K562 (cell line): ENCODE data around the gene PRCC. TPM values are rescaled to one million over a fixed set of nuclear protein-coding genes. Genes with fewer than 3 reads are reported as not detected.

Experiments used
- CBX1 ChIP-seq: sonication (generic); IDR thresholded peaks from 2 replicates; pipeline ENCODE4 v1.6.1; 2016; ENCODE audit warnings: antibody characterized with exemption, low read depth, mild to moderate bottlenecking
- CHD4 ChIP-seq: fragments of 200-600 bp; sonication (generic); IDR thresholded peaks from 3 replicates; pipeline ENCODE4 v1.6.1; 2012; ENCODE audit warnings: low read depth, mild to moderate bottlenecking, mixed read lengths, low read length, inconsistent platforms; ENCODE audit not compliant: insufficient read depth, insufficient replicate concordance, poor library complexity, severe bottlenecking
- CTBP1 ChIP-seq: fragments of 450-650 bp; IDR thresholded peaks from 2 replicates; pipeline ENCODE4 v1.6.1; 2016; ENCODE audit warnings: borderline replicate concordance
- DEAF1 ChIP-seq: fragments of 450-650 bp; formaldehyde crosslinking; IDR thresholded peaks from 2 replicates; pipeline ENCODE4 v1.4.0; 2020; ENCODE audit warnings: mild to moderate bottlenecking, moderate library complexity
- ESRRA ChIP-seq: fragments of 450-650 bp; IDR thresholded peaks from 2 replicates; pipeline ENCODE4 v1.6.1; 2014; ENCODE audit warnings: low read depth, mild to moderate bottlenecking, moderate library complexity, borderline replicate concordance
- FOS ChIP-seq: IDR thresholded peaks from 3 replicates; pipeline ENCODE4 v1.6.1; 2011; ENCODE audit not compliant: insufficient read length; ENCODE audit errors: extremely low read depth
- FOXK2 ChIP-seq, 2 experiments: fragments of 450-650 bp; IDR thresholded peaks in 1 of 2; conservative IDR thresholded peaks in 1 of 2; 2 replicates each; pipeline ENCODE4 v1.6.1; 2016; ENCODE audit warnings: low read depth in 2 of 2, mild to moderate bottlenecking in 1 of 2
- FOXP1 ChIP-seq: sonication (generic); formaldehyde crosslinking; IDR thresholded peaks from 2 replicates; pipeline ENCODE4 v1.8.0; 2022; ENCODE audit warnings: mild to moderate bottlenecking, missing genetic modification reagents
- ID3 ChIP-seq, 2 experiments: fragments of 250-450 bp in 1 of 2; fragments of 450-650 bp in 1 of 2; sonication (Bioruptor Pico) in 1 of 2; IDR thresholded peaks; 2 replicates each; pipeline versions ENCODE4 v1.6.1 to v1.8.0; 2016 to 2021; ENCODE audit warnings: mild to moderate bottlenecking in 2 of 2, moderate library complexity in 2 of 2, missing compliant biosample characterization in 1 of 2, missing genetic modification characterization in 1 of 2
- IRF9 ChIP-seq: fragments of 450-650 bp; IDR thresholded peaks from 2 replicates; pipeline ENCODE4 v1.6.1; 2016; ENCODE audit warnings: missing biosample characterization, missing genetic modification characterization
- JUND ChIP-seq, 2 experiments: IDR thresholded peaks; 2 replicates in 1 of 2; 3 replicates in 1 of 2; pipeline ENCODE4 v1.6.1; 2011; ENCODE audit warnings: borderline replicate concordance in 2 of 2, low read depth in 2 of 2, low read length in 2 of 2, improper control_type of control experiment in 1 of 2, missing biosample characterization in 1 of 2, missing genetic modification characterization in 1 of 2, missing genetic modification reagents in 1 of 2
- KLF16 ChIP-seq: IDR thresholded peaks from 2 replicates; pipeline ENCODE4 v1.6.1; 2016; ENCODE audit warnings: antibody characterized with exemption
- SIX5 ChIP-seq, 2 experiments: IDR thresholded peaks; 2 replicates each; pipeline ENCODE4 v1.6.1; 2011; ENCODE audit warnings: low read length in 2 of 2, borderline replicate concordance in 1 of 2, low read depth in 1 of 2, mild to moderate bottlenecking in 1 of 2, moderate library complexity in 1 of 2; ENCODE audit not compliant: insufficient read depth in 1 of 2
- YY1 ChIP-seq, 3 experiments: IDR thresholded peaks; 2 replicates each; pipeline ENCODE4 v1.6.1; 2011; ENCODE audit warnings: low read length in 2 of 3, mild to moderate bottlenecking in 2 of 3, moderate library complexity in 2 of 3, borderline replicate concordance in 1 of 3, control low read depth in 1 of 3, low read depth in 1 of 3; ENCODE audit not compliant: insufficient read depth in 3 of 3, insufficient replicate concordance in 2 of 3, control insufficient read depth in 1 of 3, insufficient read length in 1 of 3; ENCODE audit errors: extremely low read depth in 1 of 3
- ZFX ChIP-seq: sonication (generic); formaldehyde crosslinking; IDR thresholded peaks from 2 replicates; pipeline ENCODE4 v1.8.0; 2022; ENCODE audit warnings: mild to moderate bottlenecking, missing genetic modification reagents, moderate library complexity
- ZNF311 ChIP-seq: fragments of 250-450 bp; sonication (Bioruptor Pico); IDR thresholded peaks from 2 replicates; pipeline ENCODE4 v1.4.0; 2020; ENCODE audit warnings: mild to moderate bottlenecking, moderate library complexity
- ZNF384 ChIP-seq: IDR thresholded peaks from 2 replicates; pipeline ENCODE4 v1.6.1; 2012; ENCODE audit warnings: low read depth, low read length, improper control_type of control experiment
- polyA plus RNA-seq, 8 experiments: library from polyadenylated mRNA; depleted of rRNA in 4 of 8; stranded (reverse) in 5 of 8; unstranded in 3 of 8; fragments of >200 nt; fragmentation: Nextera tagmentation in 2 of 8; fragmentation: Illumina TruSeq in 1 of 8; extraction: Ambion mirVana in 2 of 8; extraction: Trizol in 1 of 8; gene quantifications; 2 replicates each; pipeline versions ENCODE4 v1.2.1 to v1.2.3, GENCODE V29; 2011 to 2014; ENCODE audit warnings: inconsistent platforms in 1 of 8, missing spikeins in 1 of 8
- total RNA-seq, 7 experiments: library from RNA; depleted of rRNA in 6 of 7; stranded (reverse); fragments of >200 nt in 6 of 7; fragmentation: Illumina TruSeq in 2 of 7; extraction: Trizol in 2 of 7; gene quantifications; 2 replicates each; pipeline versions ENCODE4 v1.2.1 to v1.2.3, GENCODE V29; 2011 to 2021; ENCODE audit warnings: low replicate concordance in 1 of 7
- TF ChIP-seq, protein P1 (sequence below): fragments of 450-650 bp; conservative IDR thresholded peaks from 2 replicates; pipeline ENCODE4 v1.6.1; 2016; ENCODE audit warnings: missing genetic modification characterization, low read depth, mild to moderate bottlenecking, missing compliant biosample characterization, moderate library complexity

The PRCC gene
- total and polyA plus RNA-seq, 9 of the 15 experiments (the other 6 are each of a cell fraction or from before 2014, with no cell fraction given) = 23.9 to 201 (median 41.1) TPM

GRCh38 chr1:156813750-156814570, 46.6 kb downstream of the PRCC start (continued):
- TF ChIP-seq DEAF1 (CRISPR knock-in tag) (no peak), FOXP1 (CRISPR knock-in tag) (0 out of 2 replicates have a peak, but pooled peaks have one; percentile 75), KLF16 (peak; percentile 36; the same call in 1 of the 2 replicates), YY1 (IDR thresholded peaks at IDR 0.05; ENCODE audit: borderline replicate concordance in 1 of 3, control insufficient read depth in 1 of 3, extremely low read depth in 1 of 3, insufficient read depth in 3 of 3, insufficient read length in 1 of 3, insufficient replicate concordance in 2 of 3, low read depth in 1 of 3, low read length in 2 of 3) (peak in 1 of 3 experiments; percentile 63), ID3 (CRISPR knock-in tag; IDR thresholded peaks at IDR 0.05) (no peak), ID3 (tag; IDR thresholded peaks at IDR 0.05) (peak; percentile 87; the same call in 1 of the 2 replicates), FOXK2 (conservative IDR thresholded peaks at IDR 0.05 in 1 of 2, IDR thresholded peaks at IDR 0.05 in 1 of 2; ENCODE audit: low read depth in 2 of 2) (peak; percentile 42 to 54; a peak in 1 of 4 replicates), CHD4 (no peak), JUND (IDR thresholded peaks at IDR 0.05; ENCODE audit: borderline replicate concordance, low read depth, low read length) (peak; percentile 41), JUND (tag; IDR thresholded peaks at IDR 0.05; ENCODE audit: borderline replicate concordance, low read depth, low read length) (no peak; the same call in 2 of the 3 replicates), ZNF311 (CRISPR knock-in tag) (no peak; the same call in 1 of the 2 replicates), CTBP1 (peak; percentile 87), SIX5 (IDR thresholded peaks at IDR 0.05; ENCODE audit: borderline replicate concordance in 1 of 2, insufficient read depth in 1 of 2, low read depth in 1 of 2, low read length in 2 of 2) (0 out of 4 replicates have a peak, but pooled peaks of 1 of the 2 experiments have one; percentile 16), ZFX (CRISPR knock-in tag) (peak; percentile 80), ZNF384 (no peak), FOS (no peak), ESRRA (peak; percentile 84), CBX1 (peak; percentile 51), IRF9 (tag) (0 out of 2 replicates have a peak, but pooled peaks have one; percentile 7)
- TF ChIP-seq, protein P1, sequence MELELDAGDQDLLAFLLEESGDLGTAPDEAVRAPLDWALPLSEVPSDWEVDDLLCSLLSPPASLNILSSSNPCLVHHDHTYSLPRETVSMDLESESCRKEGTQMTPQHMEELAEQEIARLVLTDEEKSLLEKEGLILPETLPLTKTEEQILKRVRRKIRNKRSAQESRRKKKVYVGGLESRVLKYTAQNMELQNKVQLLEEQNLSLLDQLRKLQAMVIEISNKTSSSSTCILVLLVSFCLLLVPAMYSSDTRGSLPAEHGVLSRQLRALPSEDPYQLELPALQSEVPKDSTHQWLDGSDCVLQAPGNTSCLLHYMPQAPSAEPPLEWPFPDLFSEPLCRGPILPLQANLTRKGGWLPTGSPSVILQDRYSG (tag) = 0 out of 2 replicates have a peak, but pooled peaks have one; percentile 34
